Measurements from ENCODE around the gene PHACTR3.

DNA sequence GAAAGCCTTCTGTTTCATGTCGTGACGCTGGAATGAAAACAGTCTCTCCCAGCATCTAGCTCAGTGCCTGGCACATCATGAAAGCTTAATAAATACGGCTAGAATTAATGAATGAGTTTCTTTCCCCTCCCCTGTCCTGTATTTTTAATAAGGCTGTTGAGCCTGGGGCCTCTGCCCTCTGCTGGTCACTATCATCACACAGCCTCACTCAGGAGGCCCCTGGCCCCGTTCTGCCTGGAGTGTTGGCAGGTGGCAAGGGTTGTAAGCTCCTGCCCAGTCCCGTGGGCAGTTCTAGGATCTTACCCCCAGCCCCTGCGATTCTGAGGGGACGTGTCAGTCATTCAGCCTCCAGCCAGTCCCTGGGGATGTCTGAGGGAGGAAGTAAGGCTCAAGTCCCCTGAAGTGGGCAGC, 41.4 kb downstream of the PHACTR3 start:
- TF ChIP-seq, protein P1, sequence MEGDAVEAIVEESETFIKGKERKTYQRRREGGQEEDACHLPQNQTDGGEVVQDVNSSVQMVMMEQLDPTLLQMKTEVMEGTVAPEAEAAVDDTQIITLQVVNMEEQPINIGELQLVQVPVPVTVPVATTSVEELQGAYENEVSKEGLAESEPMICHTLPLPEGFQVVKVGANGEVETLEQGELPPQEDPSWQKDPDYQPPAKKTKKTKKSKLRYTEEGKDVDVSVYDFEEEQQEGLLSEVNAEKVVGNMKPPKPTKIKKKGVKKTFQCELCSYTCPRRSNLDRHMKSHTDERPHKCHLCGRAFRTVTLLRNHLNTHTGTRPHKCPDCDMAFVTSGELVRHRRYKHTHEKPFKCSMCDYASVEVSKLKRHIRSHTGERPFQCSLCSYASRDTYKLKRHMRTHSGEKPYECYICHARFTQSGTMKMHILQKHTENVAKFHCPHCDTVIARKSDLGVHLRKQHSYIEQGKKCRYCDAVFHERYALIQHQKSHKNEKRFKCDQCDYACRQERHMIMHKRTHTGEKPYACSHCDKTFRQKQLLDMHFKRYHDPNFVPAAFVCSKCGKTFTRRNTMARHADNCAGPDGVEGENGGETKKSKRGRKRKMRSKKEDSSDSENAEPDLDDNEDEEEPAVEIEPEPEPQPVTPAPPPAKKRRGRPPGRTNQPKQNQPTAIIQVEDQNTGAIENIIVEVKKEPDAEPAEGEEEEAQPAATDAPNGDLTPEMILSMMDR (IDR thresholded peaks at IDR 0.05), result no peak
- no peak for TF ChIP-seq POLR2A (IDR thresholded peaks at IDR 0.05)
